Type B pancreatic cell (in vitro differentiated cells): ENCODE measurements around the gene CNRIP1. TPM values are rescaled to one million over a fixed set of nuclear protein-coding genes. Genes with fewer than 3 reads are reported as not detected.
A peak's percentile ranks its signal among the peaks of the same experiment; 100 is the strongest.

ENCODE experiments used
- DNase-seq: peaks from one replicate; pipeline ENCODE4 v3.0.0; 2021; ENCODE audit warnings: mixed read lengths; ENCODE audit not compliant: unreplicated experiment; ENCODE audit errors: extremely low spot score
- H3K27ac Mint-ChIP-seq: 2 replicates; pipeline ENCODE4 v1.8.0; 2021; ENCODE audit warnings: mild to moderate bottlenecking, mixed read lengths
- H3K27me3 Mint-ChIP-seq: 2 replicates; pipeline ENCODE4 v1.8.0; 2021; ENCODE audit warnings: mixed read lengths
- H3K36me3 Mint-ChIP-seq: 2 replicates; pipeline ENCODE4 v1.8.0; 2021; ENCODE audit warnings: mixed read lengths
- H3K4me1 Mint-ChIP-seq: one replicate; pipeline ENCODE4 v1.8.0; 2021; ENCODE audit warnings: mixed read lengths; ENCODE audit not compliant: unreplicated experiment
- H3K4me3 Mint-ChIP-seq: 2 replicates; pipeline ENCODE4 v1.8.0; 2021; ENCODE audit warnings: mild to moderate bottlenecking, mixed read lengths
- H3K9me3 Mint-ChIP-seq: 2 replicates; pipeline ENCODE4 v1.8.0; 2021; ENCODE audit warnings: mixed read lengths
- CTCF ChIP-seq: fragments of 200-600 bp; sonication (generic); conservative IDR thresholded peaks from 2 replicates; pipeline ENCODE4 v1.5.0; 2021; ENCODE audit warnings: antibody characterized with exemption, mild to moderate bottlenecking
- total RNA-seq: library from RNA; stranded (reverse); gene quantifications from 2 replicates; pipeline ENCODE4 v1.2.1, GENCODE V29; 2021; ENCODE audit warnings: low replicate concordance

The CNRIP1 gene
- total RNA-seq, 1 donor from 2014 or later, result 15.0 TPM

DNA sequence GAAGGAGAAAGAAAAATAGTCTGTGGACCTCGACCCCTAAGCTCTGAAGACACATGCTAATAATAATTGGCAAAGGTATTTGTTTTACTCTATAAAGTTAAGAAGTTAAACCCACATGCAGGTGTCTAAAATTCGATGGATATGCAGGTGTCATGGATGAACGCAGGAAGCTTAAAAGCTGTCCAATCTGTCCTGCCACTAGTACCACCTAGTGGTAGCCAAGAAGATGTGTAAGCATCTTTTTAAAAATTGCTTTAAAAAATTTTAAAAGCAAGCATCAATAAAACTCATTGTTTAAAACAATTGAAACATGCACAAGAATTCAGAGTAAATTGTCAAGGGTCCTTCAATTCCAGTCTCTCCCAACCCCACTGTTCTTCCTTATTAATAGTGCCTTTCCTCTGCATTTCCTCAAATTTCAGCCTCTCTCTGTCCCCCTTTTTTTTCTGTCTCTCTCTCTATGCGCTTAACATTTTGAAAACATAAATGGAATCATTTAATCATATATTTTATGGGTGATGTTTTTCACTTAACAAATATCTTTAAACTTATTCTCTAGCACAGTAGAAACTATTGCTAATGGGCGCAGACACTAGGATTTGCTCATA lies 36.8 kb downstream of the CNRIP1 start:
- peak; percentile 85 for TF ChIP-seq CTCF
- H3K4me3 Mint-ChIP-seq, result no peak overlapping the region
- H3K9me3 Mint-ChIP-seq, result no peaks in the 10 kb centered on the region
- peaks cover 20% of the 10 kb centered on the region for H3K4me1 Mint-ChIP-seq
- H3K36me3 Mint-ChIP-seq, result no peaks in the 10 kb centered on the region
- no peaks in the 10 kb centered on the region for H3K27me3 Mint-ChIP-seq
- no peak overlapping the region for H3K27ac Mint-ChIP-seq
- no peak for DNase-seq

- Mint-ChIP-seq H3K9me3 (no peaks in the 10 kb centered on the region), H3K4me1 (peaks cover 14% of the 10 kb centered on the region), H3K36me3 (no peaks in the 10 kb centered on the region), H3K27ac (no peak overlapping the region), H3K27me3 (no peaks in the 10 kb centered on the region), H3K4me3 (no peak overlapping the region)
- DNase-seq, result no peak
- no peak for TF ChIP-seq CTCF
Observed at GRCh38 chr2:68280796-68281195, 39.0 kb downstream of the CNRIP1 start.

GRCh38 chr2:68280348-68280747 lies 39.4 kb downstream of the CNRIP1 start:
- Mint-ChIP-seq H3K4me3 (no peak overlapping the region), H3K9me3 (no peaks in the 10 kb centered on the region), H3K27ac (no peak overlapping the region), H3K36me3 (no peaks in the 10 kb centered on the region), H3K4me1 (peaks cover 14% of the 10 kb centered on the region), H3K27me3 (no peaks in the 10 kb centered on the region)
- no peak for TF ChIP-seq CTCF
- DNase-seq, result no peak

GRCh38 chr2:68279691-68280090 lies 40.1 kb downstream of the CNRIP1 start:
- H3K9me3 Mint-ChIP-seq, result no peaks in the 10 kb centered on the region
- no peak overlapping the region for H3K4me3 Mint-ChIP-seq
- peaks cover 14% of the 10 kb centered on the region for H3K4me1 Mint-ChIP-seq
- no peaks in the 10 kb centered on the region for H3K27me3 Mint-ChIP-seq
- no peak for TF ChIP-seq CTCF
- H3K36me3 Mint-ChIP-seq, result no peaks in the 10 kb centered on the region
- DNase-seq, result no peak
- peak overlapping the region; percentile 22 for H3K27ac Mint-ChIP-seq

DNA sequence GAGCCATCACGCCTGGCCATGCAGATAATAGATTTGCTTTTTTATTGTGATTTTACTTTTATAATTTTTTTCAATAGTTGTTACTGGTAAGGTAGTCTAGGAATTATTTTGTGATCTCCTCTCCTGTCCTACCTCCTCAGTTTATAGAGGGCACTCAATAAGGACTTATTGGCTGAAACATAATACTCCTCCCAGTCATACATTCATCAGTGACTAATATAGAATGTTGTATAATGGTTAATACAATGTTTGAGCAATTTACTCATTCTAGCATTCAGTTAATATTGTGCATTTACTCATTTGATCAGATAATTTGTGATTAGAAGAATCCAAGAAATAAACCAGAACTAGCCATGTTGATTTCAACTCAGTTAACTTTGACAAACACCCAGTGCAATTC lies 41.6 kb downstream of the CNRIP1 start:
- H3K9me3 Mint-ChIP-seq, result no peaks in the 10 kb centered on the region
- TF ChIP-seq CTCF, result no peak
- no peaks in the 10 kb centered on the region for H3K27me3 Mint-ChIP-seq

DNA sequence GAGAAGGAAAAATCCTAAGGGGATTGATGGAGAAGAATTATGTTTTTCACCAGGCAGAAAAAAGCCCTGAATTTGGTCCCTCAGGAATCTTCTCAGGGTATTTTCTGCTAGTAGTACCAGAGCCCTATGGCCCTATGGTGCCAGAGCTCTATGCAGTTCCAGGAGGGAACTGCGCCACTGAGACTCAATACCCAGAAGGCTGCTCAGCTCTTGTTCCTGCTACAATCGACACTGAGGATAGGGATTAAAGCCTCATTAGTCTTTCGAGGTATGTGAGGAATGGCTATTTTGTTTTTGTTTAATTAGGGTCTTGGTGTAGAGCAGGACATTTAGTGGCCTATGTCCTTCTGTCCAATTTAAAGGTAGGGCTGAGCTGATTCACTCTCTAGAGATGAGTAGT lies 45.7 kb downstream of the CNRIP1 start:
- TF ChIP-seq CTCF, result no peak
- DNase-seq, result no peak

More for the DNA sequence above, 41.6 kb downstream of the CNRIP1 start:
- H3K27ac Mint-ChIP-seq, result no peak overlapping the region
- H3K4me3 Mint-ChIP-seq, result no peak overlapping the region
- no peaks in the 10 kb centered on the region for H3K36me3 Mint-ChIP-seq
- no peak for DNase-seq
- peaks cover 14% of the 10 kb centered on the region for H3K4me1 Mint-ChIP-seq

More for the DNA sequence above, 45.7 kb downstream of the CNRIP1 start:
- H3K27ac Mint-ChIP-seq, result no peak overlapping the region
- H3K27me3 Mint-ChIP-seq, result no peaks in the 10 kb centered on the region
- H3K36me3 Mint-ChIP-seq, result no peaks in the 10 kb centered on the region
- H3K4me3 Mint-ChIP-seq, result no peak overlapping the region
- no peaks in the 10 kb centered on the region for H3K9me3 Mint-ChIP-seq
- H3K4me1 Mint-ChIP-seq, result peaks cover 6% of the 10 kb centered on the region
